Thoracic aorta (tissue), 2 donors: ENCODE measurements around the gene S1PR5. TPM values are rescaled to one million over a fixed set of nuclear protein-coding genes. Genes with fewer than 3 reads are reported as not detected.

ENCODE experiments used
- ATAC-seq: fragments of 150-250 bp; one replicate; pipeline ENCODE4 v1.8.0; 2017; ENCODE audit warnings: low read depth; ENCODE audit not compliant: insufficient number of reproducible peaks, low FRiP score
- DNase-seq: peaks from one replicate; pipeline ENCODE4 v3.0.0-alpha.2; 2020; ENCODE audit warnings: low spot score
- H3K27ac ChIP-seq, 2 donors: fragments of 200-600 bp; sonication (generic); 1 replicate in 1 of 2; 2 replicates in 1 of 2; pipeline ENCODE4 v1.5.1; 2016; ENCODE audit warnings: mild to moderate bottlenecking in 2 of 2, moderate library complexity in 2 of 2
- H3K27me3 ChIP-seq: fragments of 200-600 bp; sonication (generic); replicated peaks from 2 replicates; pipeline ENCODE4 v1.6.0; 2016; ENCODE audit warnings: mild to moderate bottlenecking; ENCODE audit not compliant: insufficient read depth
- H3K36me3 ChIP-seq: fragments of 200-600 bp; sonication (generic); one replicate; pipeline ENCODE4 v1.5.1; 2016
- H3K4me1 ChIP-seq, 2 donors: fragments of 200-600 bp; sonication (generic); 1 replicate in 1 of 2; 2 replicates in 1 of 2; pipeline versions ENCODE4 v1.5.1 to v1.6.0; 2016; ENCODE audit warnings: low read depth in 2 of 2, mild to moderate bottlenecking in 1 of 2; ENCODE audit not compliant: control insufficient read depth in 1 of 2
- H3K4me3 ChIP-seq: fragments of 200-600 bp; sonication (generic); 2 replicates; pipeline ENCODE4 v1.5.1; 2016; ENCODE audit warnings: mild to moderate bottlenecking
- H3K9me3 ChIP-seq: fragments of 200-600 bp; sonication (generic); 2 replicates; pipeline ENCODE4 v1.5.1; 2016
- CTCF ChIP-seq: fragments of 200-600 bp; sonication (generic); IDR thresholded peaks from one replicate; pipeline ENCODE4 v1.5.1; 2019; ENCODE audit warnings: antibody characterized with exemption
- total RNA-seq, 2 donors: library from RNA; depleted of rRNA; stranded (reverse); fragments of >200 nt; gene quantifications; one replicate each; pipeline versions ENCODE4 v1.1.0 to v1.2.3, GENCODE V29; 2016

Gene S1PR5
- total RNA-seq, 2 donors from 2014 or later = 2.4 to 8.7 TPM

GRCh38 chr19:10550336-10550735 is 33.1 kb upstream of the S1PR5 start:
- DNase-seq (no peak), ATAC-seq (no peak)
- Histone ChIP-seq H3K4me3 (no peak overlapping the region), H3K9me3 (no peaks in the 10 kb centered on the region), H3K27ac (no peak overlapping the region), H3K4me1 (peaks cover under 1 to 1% of the 10 kb centered on the region in 2 donors), H3K27me3 (no peaks in the 10 kb centered on the region), H3K36me3 (peaks cover 41% of the 10 kb centered on the region)
- TF ChIP-seq CTCF = no peak

- no peak for DNase-seq
- no peak overlapping the region for H3K4me3 ChIP-seq
Measured at GRCh38 chr19:10549733-10550132, 32.5 kb upstream of the S1PR5 start.

DNA sequence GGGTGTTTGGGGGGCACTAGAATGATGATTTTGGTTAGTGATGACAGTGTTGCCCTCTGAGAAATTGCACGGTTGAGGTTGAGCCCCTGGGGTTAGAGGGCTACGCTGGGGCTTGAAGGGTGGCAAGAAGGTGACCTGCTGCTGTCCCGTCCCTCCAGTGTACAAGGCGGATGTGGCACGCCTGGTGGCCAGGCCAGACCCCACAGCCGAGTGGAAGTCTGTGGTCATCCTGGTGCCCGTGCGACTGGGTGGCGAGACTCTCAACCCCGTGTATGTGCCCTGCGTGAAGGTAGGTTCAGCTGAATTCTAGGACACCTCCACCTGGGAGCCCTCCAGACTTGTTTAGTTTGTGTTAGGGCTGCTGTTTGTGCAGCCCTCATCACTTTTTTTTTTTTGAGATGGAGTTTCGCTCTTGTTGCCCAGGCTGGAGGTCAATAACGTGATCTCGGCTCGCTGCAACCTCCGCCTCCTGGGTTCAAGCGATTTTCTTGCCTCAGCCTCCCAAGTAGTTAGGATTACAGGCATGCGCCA is 31.6 kb upstream of the S1PR5 start:
- peaks cover 9 to 13% of the 10 kb centered on the region in 2 donors for H3K4me1 ChIP-seq
- no peaks in the 10 kb centered on the region for H3K27me3 ChIP-seq
- TF ChIP-seq CTCF = no peak
- DNase-seq (no peak), ATAC-seq (no peak)
- H3K4me3 ChIP-seq = no peak overlapping the region
- H3K9me3 ChIP-seq = no peaks in the 10 kb centered on the region
- peaks cover 37% of the 10 kb centered on the region for H3K36me3 ChIP-seq
- H3K27ac ChIP-seq = no peak overlapping the region

More at GRCh38 chr19:10549733-10550132, 32.5 kb upstream of the S1PR5 start:
- Histone ChIP-seq H3K9me3 (no peaks in the 10 kb centered on the region), H3K36me3 (peaks cover 41% of the 10 kb centered on the region), H3K27ac (no peak overlapping the region), H3K27me3 (no peaks in the 10 kb centered on the region), H3K4me1 (peaks cover 5 to 7% of the 10 kb centered on the region in 2 donors)
- no peak for ATAC-seq
- TF ChIP-seq CTCF = no peak

DNA sequence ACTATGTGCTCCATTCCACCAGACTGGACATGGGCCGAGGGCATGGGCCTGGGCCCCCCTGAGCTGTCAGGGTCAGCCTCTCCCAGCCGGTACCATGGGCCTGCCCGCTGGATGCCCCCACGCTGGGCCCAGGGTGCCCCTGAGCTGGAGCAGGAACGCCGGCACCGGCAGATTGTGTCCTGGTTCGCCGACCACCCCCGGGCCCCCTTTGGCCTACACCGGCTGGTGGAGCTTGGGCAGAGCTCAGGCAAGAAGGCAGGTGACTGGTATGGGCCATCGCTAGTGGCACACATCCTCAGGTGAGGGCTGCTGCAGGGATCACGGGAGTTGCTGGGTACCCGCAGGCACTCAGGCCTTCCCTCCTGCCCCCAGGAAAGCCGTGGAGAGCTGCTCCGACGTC is 29.6 kb upstream of the S1PR5 start:
- H3K4me3 ChIP-seq = no peak overlapping the region
- no peak for TF ChIP-seq CTCF
- DNase-seq = no peak
- H3K4me1 ChIP-seq = peaks cover 12 to 18% of the 10 kb centered on the region in 2 donors
- H3K27me3 ChIP-seq = no peaks in the 10 kb centered on the region
- ATAC-seq = no peak
- H3K27ac ChIP-seq = no peak overlapping the region
- peaks cover 25% of the 10 kb centered on the region for H3K36me3 ChIP-seq
- no peaks in the 10 kb centered on the region for H3K9me3 ChIP-seq

DNA sequence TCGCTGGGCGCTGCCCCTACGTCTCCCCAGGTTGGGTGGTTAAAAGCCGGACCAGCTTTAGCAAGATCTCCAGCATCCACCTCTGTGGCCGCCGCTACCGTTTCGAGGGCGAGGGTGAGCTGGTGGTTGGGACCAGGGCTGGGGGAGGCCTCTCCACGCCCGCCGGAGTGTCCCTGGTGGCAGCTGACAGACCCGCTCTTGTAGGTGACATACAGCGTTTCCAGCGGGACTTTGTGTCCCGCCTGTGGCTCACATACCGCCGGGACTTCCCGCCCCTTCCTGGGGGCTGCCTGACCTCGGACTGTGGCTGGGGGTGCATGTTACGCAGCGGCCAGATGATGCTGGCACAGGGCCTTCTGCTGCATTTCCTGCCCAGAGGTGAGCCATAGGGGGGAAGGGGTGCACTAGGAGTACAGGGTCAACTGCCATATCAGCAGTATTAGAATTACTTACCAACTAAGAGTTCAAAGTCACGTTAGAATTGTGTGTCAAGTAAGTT is 27.6 kb upstream of the S1PR5 start:
- peak overlapping the region; percentile 98 for H3K4me3 ChIP-seq
- ATAC-seq = no peak
- no peaks in the 10 kb centered on the region for H3K9me3 ChIP-seq
- DNase-seq = no peak
- H3K27ac ChIP-seq = peak overlapping the region in 1 of 2 donors; percentile 81
- H3K4me1 ChIP-seq = peaks cover 12 to 18% of the 10 kb centered on the region in 2 donors
- H3K36me3 ChIP-seq = peaks cover 15% of the 10 kb centered on the region
- no peak for TF ChIP-seq CTCF
- H3K27me3 ChIP-seq = no peaks in the 10 kb centered on the region
